ENCODE measurements around the gene LRRC8D. TPM values are rescaled to one million over a fixed set of nuclear protein-coding genes. Genes with fewer than 3 reads are reported as not detected.

Gene LRRC8D
- total and polyA plus RNA-seq, 9 of the 15 experiments (the other 6 are each of a cell fraction or from before 2014, with no cell fraction given): 3.4 to 53.9 (median 15.9) TPM

DNA sequence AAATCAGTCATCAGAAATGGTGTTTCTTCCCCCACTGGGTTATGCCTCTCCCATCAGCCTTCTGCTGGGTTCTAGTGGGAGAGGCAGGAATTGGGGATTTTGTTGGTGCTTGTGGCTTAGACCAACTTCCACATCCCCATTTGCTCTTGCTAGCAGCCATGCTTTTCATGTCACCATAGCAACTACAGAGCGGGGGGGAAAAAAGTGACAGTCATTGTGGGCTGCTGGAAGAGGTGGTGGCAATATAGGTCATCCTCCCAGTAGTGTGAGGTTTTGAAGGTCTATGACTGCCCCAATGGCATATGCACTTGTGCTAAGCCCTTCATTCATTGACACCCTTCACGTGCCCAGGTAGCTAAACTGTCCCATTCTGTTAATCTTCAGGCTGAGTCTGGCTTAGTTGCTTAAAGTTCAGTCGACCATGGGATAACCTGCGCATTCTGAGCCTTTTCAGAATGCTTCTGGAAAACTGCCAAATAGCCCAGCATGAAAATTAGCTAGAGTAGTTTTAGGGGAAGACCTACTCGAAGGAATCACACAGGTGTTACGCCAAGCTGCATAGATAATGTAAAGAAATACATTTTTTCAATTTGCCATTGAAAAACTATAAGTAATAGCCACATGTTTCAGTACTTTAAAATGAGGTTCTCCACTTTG lies 120.4 kb downstream of the LRRC8D start (continued):
- TF ChIP-seq, protein P1, sequence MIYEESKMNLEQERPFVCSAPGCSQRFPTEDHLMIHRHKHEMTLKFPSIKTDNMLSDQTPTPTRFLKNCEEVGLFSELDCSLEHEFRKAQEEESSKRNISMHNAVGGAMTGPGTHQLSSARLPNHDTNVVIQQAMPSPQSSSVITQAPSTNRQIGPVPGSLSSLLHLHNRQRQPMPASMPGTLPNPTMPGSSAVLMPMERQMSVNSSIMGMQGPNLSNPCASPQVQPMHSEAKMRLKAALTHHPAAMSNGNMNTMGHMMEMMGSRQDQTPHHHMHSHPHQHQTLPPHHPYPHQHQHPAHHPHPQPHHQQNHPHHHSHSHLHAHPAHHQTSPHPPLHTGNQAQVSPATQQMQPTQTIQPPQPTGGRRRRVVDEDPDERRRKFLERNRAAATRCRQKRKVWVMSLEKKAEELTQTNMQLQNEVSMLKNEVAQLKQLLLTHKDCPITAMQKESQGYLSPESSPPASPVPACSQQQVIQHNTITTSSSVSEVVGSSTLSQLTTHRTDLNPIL (CRISPR knock-in tag; IDR thresholded peaks at IDR 0.05): no peak
- TF ChIP-seq JUND (IDR thresholded peaks at IDR 0.05; ENCODE audit: borderline replicate concordance, low read depth, low read length): peak; percentile 21; the same call in 1 of the 2 replicates
- TF ChIP-seq JUND (tag; IDR thresholded peaks at IDR 0.05; ENCODE audit: borderline replicate concordance, low read depth, low read length): peak; percentile 19; the same call in 2 of the 3 replicates
- TF ChIP-seq POLR2AphosphoS5 (IDR thresholded peaks at IDR 0.05; ENCODE audit: control insufficient read depth, insufficient read depth, low read depth, low read length): no peak
- TF ChIP-seq, protein P2, sequence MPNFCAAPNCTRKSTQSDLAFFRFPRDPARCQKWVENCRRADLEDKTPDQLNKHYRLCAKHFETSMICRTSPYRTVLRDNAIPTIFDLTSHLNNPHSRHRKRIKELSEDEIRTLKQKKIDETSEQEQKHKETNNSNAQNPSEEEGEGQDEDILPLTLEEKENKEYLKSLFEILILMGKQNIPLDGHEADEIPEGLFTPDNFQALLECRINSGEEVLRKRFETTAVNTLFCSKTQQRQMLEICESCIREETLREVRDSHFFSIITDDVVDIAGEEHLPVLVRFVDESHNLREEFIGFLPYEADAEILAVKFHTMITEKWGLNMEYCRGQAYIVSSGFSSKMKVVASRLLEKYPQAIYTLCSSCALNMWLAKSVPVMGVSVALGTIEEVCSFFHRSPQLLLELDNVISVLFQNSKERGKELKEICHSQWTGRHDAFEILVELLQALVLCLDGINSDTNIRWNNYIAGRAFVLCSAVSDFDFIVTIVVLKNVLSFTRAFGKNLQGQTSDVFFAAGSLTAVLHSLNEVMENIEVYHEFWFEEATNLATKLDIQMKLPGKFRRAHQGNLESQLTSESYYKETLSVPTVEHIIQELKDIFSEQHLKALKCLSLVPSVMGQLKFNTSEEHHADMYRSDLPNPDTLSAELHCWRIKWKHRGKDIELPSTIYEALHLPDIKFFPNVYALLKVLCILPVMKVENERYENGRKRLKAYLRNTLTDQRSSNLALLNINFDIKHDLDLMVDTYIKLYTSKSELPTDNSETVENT (CRISPR knock-in tag; IDR thresholded peaks at IDR 0.05): no peak
- no peak for TF ChIP-seq E2F3 (CRISPR knock-in tag; IDR thresholded peaks at IDR 0.05)
- no peak for TF ChIP-seq ZNF232 (CRISPR knock-in tag; IDR thresholded peaks at IDR 0.05)
- no peak for TF ChIP-seq JUNB (CRISPR knock-in tag; conservative IDR thresholded peaks at IDR 0.05)
